ENCODE results near the gene MS4A10. TPM values are rescaled to one million over a fixed set of nuclear protein-coding genes. Genes with fewer than 3 reads are reported as not detected.

MS4A10 gene
- total RNA-seq, 1 donor: not detected

DNA sequence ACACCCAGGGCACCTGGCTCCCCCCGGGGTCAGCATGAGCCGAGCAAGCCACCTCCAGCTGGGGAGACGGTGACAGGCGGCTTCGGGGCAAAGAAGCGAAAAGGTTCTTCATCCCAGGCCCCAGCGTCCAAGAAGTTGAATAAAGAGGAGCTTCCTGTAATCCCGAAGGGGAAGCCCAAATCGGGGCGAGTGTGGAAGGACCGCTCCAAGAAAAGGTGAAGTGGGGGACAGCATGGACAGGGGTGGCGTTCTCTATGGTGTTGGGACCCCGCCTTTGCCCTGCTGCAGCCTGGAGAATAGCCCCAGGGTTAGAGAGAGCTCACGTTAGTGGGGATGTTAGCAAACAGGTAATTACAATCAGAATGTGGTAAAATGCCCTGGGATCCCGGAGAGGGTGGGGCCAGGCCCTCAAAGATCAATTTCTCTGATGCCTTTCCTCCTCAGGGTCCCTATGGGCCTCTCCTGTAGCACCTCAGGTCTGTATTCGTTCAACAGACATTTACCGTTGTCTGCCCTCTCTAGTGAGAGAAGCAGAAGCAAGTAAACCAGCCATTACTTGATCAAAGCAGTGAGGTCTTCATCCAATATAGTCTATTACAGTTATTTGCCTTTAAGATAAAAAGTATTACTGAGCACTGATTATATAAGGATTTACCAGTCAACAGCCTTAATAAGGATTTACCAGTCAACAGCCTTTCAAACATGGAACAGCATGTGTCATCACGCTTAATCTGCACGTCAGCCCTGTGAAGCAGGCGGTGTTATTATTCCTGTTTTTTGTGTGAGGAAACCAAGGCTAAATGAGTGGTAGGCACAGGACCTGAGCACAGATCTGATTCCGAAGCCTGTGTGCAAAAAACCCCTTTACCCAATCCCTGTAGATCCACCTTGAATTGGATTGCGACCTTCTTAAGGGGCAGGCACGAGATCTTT lies 57.8 kb downstream of the MS4A10 start:
- peak overlapping the region; percentile 91 for H2AFZ ChIP-seq (ENCODE audit: low read length)

DNA sequence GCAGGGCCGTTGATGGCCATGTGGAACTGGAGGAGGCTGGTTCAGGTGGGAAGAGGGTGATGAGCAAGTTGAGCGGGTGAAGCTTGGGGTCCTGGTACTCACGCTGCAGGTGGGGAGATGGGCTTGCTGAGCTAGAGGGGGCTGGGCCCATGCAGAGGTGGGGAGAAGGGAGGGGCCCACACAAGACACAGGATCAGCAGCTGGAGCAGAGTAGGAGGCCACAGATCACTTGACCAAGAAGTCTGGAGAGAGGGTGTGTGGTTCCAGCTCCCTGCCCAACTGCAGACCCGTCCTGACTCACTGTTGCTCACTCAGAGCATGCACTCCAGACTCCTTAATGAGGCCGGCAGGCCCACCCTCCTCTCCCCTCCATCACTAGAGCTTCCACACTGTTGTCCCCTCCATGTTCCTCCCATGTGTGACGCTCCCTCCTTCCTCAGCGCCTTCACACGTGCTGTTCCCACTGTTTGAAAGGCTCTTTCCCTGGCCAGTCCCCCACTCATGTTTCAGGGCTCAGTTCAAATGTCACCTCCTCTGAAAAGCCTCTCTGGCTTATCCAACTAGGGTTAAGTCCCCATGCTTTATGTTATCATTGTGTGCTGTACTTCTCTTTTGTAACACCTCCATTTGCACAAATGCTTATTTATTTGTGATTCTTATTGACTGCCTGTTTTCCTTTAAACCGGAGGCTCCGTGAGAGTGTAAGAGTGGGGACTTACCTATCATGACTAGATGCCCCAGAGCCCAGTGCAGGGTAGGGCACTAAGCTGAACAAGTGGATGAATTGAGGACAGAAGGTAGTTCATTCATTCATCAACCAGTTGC lies 59.1 kb downstream of the MS4A10 start:
- peaks cover 3% of the 10 kb centered on the region for H3K36me3 ChIP-seq (ENCODE audit: insufficient read depth, low read length)
- peaks cover 40% of the 10 kb centered on the region for H3K4me1 ChIP-seq (ENCODE audit: insufficient read depth, low read length)
- TF ChIP-seq, protein P1, sequence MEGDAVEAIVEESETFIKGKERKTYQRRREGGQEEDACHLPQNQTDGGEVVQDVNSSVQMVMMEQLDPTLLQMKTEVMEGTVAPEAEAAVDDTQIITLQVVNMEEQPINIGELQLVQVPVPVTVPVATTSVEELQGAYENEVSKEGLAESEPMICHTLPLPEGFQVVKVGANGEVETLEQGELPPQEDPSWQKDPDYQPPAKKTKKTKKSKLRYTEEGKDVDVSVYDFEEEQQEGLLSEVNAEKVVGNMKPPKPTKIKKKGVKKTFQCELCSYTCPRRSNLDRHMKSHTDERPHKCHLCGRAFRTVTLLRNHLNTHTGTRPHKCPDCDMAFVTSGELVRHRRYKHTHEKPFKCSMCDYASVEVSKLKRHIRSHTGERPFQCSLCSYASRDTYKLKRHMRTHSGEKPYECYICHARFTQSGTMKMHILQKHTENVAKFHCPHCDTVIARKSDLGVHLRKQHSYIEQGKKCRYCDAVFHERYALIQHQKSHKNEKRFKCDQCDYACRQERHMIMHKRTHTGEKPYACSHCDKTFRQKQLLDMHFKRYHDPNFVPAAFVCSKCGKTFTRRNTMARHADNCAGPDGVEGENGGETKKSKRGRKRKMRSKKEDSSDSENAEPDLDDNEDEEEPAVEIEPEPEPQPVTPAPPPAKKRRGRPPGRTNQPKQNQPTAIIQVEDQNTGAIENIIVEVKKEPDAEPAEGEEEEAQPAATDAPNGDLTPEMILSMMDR (IDR thresholded peaks at IDR 0.05; ENCODE audit: extremely low read depth, low read depth, low read length): no peak
- peaks cover 41% of the 10 kb centered on the region for H3K79me2 ChIP-seq (ENCODE audit: insufficient read depth, low read length)
- H3K4me3 ChIP-seq (ENCODE audit: insufficient read depth, low read length): peak overlapping the region; percentile 85
- peak overlapping the region; percentile 93 for H3K4me2 ChIP-seq (ENCODE audit: insufficient read depth, low read length)
- H3K9me3 ChIP-seq (ENCODE audit: low read depth, low read length): no peaks in the 10 kb centered on the region
- peaks cover 11% of the 10 kb centered on the region for H4K20me1 ChIP-seq (ENCODE audit: insufficient read depth, low read length)
- H3K27me3 ChIP-seq (ENCODE audit: insufficient read depth, low read length): no peaks in the 10 kb centered on the region
- peak; percentile 96 for DNase-seq (ENCODE audit: insufficient read length, low spot score, missing footprints)
- no peak overlapping the region for H2AFZ ChIP-seq (ENCODE audit: low read length)
- peak overlapping the region; percentile 48 for H3K27ac ChIP-seq (ENCODE audit: low read depth, low read length)

More for the DNA sequence above, 57.8 kb downstream of the MS4A10 start:
- H3K4me3 ChIP-seq (ENCODE audit: insufficient read depth, low read length): peak overlapping the region; percentile 85
- H3K79me2 ChIP-seq (ENCODE audit: insufficient read depth, low read length): peaks cover 41% of the 10 kb centered on the region
- peak overlapping the region; percentile 70 for H3K27ac ChIP-seq (ENCODE audit: low read depth, low read length)
- peaks cover 40% of the 10 kb centered on the region for H3K4me1 ChIP-seq (ENCODE audit: insufficient read depth, low read length)
- TF ChIP-seq, protein P1 (IDR thresholded peaks at IDR 0.05; ENCODE audit: extremely low read depth, low read depth, low read length): no peak
- no peaks in the 10 kb centered on the region for H3K27me3 ChIP-seq (ENCODE audit: insufficient read depth, low read length)
- peak overlapping the region; percentile 93 for H3K4me2 ChIP-seq (ENCODE audit: insufficient read depth, low read length)
- H3K36me3 ChIP-seq (ENCODE audit: insufficient read depth, low read length): no peaks in the 10 kb centered on the region
- H4K20me1 ChIP-seq (ENCODE audit: insufficient read depth, low read length): peaks cover 11% of the 10 kb centered on the region
- DNase-seq (ENCODE audit: insufficient read length, low spot score, missing footprints): peak; percentile 56
- no peaks in the 10 kb centered on the region for H3K9me3 ChIP-seq (ENCODE audit: low read depth, low read length)

DNA sequence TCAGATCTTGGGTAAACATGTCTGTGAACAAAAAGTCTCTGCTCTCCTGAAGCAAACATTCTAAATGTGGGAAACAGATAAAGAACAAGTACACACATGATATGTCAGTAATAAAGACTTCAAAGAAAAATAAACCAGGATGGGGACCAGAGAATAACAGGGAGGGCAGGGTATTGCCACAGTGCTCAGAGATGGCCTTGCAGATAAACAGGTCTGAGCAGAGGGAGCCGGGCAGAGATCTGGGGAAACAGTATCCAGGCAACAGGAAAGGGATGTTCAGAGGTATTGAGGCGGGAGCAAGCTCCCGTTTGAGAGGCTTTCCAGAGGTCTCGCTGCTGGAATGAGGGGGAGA lies 59.7 kb downstream of the MS4A10 start:
- H4K20me1 ChIP-seq (ENCODE audit: insufficient read depth, low read length): peaks cover 11% of the 10 kb centered on the region
- TF ChIP-seq, protein P1 (IDR thresholded peaks at IDR 0.05; ENCODE audit: extremely low read depth, low read depth, low read length): no peak
- peaks cover 3% of the 10 kb centered on the region for H3K36me3 ChIP-seq (ENCODE audit: insufficient read depth, low read length)
- peak overlapping the region; percentile 93 for H3K4me2 ChIP-seq (ENCODE audit: insufficient read depth, low read length)
- H3K79me2 ChIP-seq (ENCODE audit: insufficient read depth, low read length): peaks cover 41% of the 10 kb centered on the region
- no peak overlapping the region for H3K4me3 ChIP-seq (ENCODE audit: insufficient read depth, low read length)
- H2AFZ ChIP-seq (ENCODE audit: low read length): no peak overlapping the region
- H3K4me1 ChIP-seq (ENCODE audit: insufficient read depth, low read length): peaks cover 40% of the 10 kb centered on the region
- DNase-seq (ENCODE audit: insufficient read length, low spot score, missing footprints): peak; percentile 80
- no peaks in the 10 kb centered on the region for H3K9me3 ChIP-seq (ENCODE audit: low read depth, low read length)
- no peak overlapping the region for H3K27ac ChIP-seq (ENCODE audit: low read depth, low read length)
- H3K27me3 ChIP-seq (ENCODE audit: insufficient read depth, low read length): no peaks in the 10 kb centered on the region

Measured in osteoblast (primary cell).